PC-9 (cell line): ENCODE measurements around the gene KLHL6. TPM values are rescaled to one million over a fixed set of nuclear protein-coding genes. Genes with fewer than 3 reads are reported as not detected.

ENCODE experiments used
- BruUV-seq: library from RNA; stranded (reverse); fragments of 400-500 nt; replicated peaks from 2 replicates; lab custom pipeline; 2021; lab: Mats Ljungman, UMichigan
- CTCF ChIA-PET: fragments of 300-600 bp; sonication (Branson Sonifier 250); formaldehyde crosslinking; loops from one replicate; lab custom pipeline; 2022; ENCODE audit warnings: antibody characterized with exemption; lab: Charles Lee
- POLR2A ChIA-PET: fragments of 300-600 bp; sonication (Branson Sonifier 250); formaldehyde crosslinking; loops from one replicate; lab custom pipeline; 2022; ENCODE audit warnings: antibody characterized with exemption; ENCODE audit not compliant: unreplicated experiment; lab: Charles Lee
- DNase-seq, 2 experiments: peaks; one replicate each; pipeline versions ENCODE4 v3.0.0 to v3.0.0-alpha.2; 2015 to 2022; ENCODE audit warnings: mixed read lengths in 1 of 2
- H2AFZ ChIP-seq: fragments of 200-600 bp; sonication (generic); 2 replicates; pipeline ENCODE4 v1.8.1; 2017; ENCODE audit warnings: antibody characterized with exemption
- H3F3A ChIP-seq: fragments of 200-600 bp; sonication (generic); 2 replicates; pipeline ENCODE4 v1.8.1; 2017; ENCODE audit warnings: antibody characterized with exemption, mild to moderate bottlenecking, low read depth; ENCODE audit not compliant: insufficient read depth
- H3K27ac ChIP-seq: fragments of 200-600 bp; sonication (generic); 2 replicates; pipeline ENCODE4 v1.6.1; 2016; ENCODE audit warnings: mixed run types
- H3K27me3 ChIP-seq: fragments of 200-600 bp; sonication (generic); 2 replicates; pipeline ENCODE4 v1.6.1; 2016; ENCODE audit warnings: low read depth, mixed run types; ENCODE audit not compliant: insufficient read depth
- H3K36me3 ChIP-seq: fragments of 200-600 bp; sonication (generic); 2 replicates; pipeline ENCODE4 v1.6.1; 2016; ENCODE audit warnings: low read depth, mixed run types
- H3K4me1 ChIP-seq: fragments of 200-600 bp; sonication (generic); replicated peaks from 2 replicates; pipeline ENCODE4 v1.6.1; 2016; ENCODE audit warnings: mixed run types; ENCODE audit not compliant: insufficient read depth
- H3K4me2 ChIP-seq: fragments of 200-600 bp; sonication (generic); 2 replicates; pipeline ENCODE4 v1.6.1; 2017; ENCODE audit warnings: mixed run types
- H3K4me3 ChIP-seq: fragments of 200-600 bp; sonication (generic); 2 replicates; pipeline ENCODE4 v1.6.1; 2016; ENCODE audit warnings: mixed run types
- H3K79me2 ChIP-seq: fragments of 200-600 bp; sonication (generic); 2 replicates; pipeline ENCODE4 v1.6.1; 2017; ENCODE audit warnings: low read depth, mixed run types
- H3K9me2 ChIP-seq: fragments of 200-600 bp; sonication (generic); 2 replicates; pipeline ENCODE4 v1.8.1; 2017; ENCODE audit warnings: mild to moderate bottlenecking; ENCODE audit not compliant: insufficient read depth
- H3K9me3 ChIP-seq: fragments of 200-600 bp; sonication (generic); 2 replicates; pipeline ENCODE4 v1.8.1; 2016; ENCODE audit warnings: low read depth; ENCODE audit not compliant: insufficient read depth
- H4K20me1 ChIP-seq: fragments of 200-600 bp; sonication (generic); 2 replicates; pipeline ENCODE4 v1.8.1; 2017; ENCODE audit not compliant: insufficient read depth
- EZH2 ChIP-seq: fragments of 200-600 bp; sonication (generic); IDR thresholded peaks from 2 replicates; pipeline ENCODE4 v1.8.0; 2017; ENCODE audit warnings: antibody characterized with exemption, low read depth
- intact Hi-C: fragments of 100-400 bp; cut with micrococcal nuclease; formaldehyde crosslinking; loops from one replicate; pipeline ENCODE4 v1.10.0; 2022; ENCODE audit not compliant: unreplicated experiment
- total RNA-seq: library from RNA; stranded (reverse); gene quantifications from 2 replicates; pipeline ENCODE4 v1.2.3, GENCODE V29; 2021
- TF ChIP-seq, protein P1 (sequence below): fragments of 200-600 bp; sonication (generic); conservative IDR thresholded peaks from 2 replicates; pipeline ENCODE4 v1.6.1; 2017; ENCODE audit warnings: mixed run types, antibody characterized with exemption, mild to moderate bottlenecking, moderate library complexity

Gene KLHL6
- total RNA-seq, 1 experiment from 2014 or later, result 0.04 TPM

- no peak for TF ChIP-seq EZH2
- TF ChIP-seq, protein P1, sequence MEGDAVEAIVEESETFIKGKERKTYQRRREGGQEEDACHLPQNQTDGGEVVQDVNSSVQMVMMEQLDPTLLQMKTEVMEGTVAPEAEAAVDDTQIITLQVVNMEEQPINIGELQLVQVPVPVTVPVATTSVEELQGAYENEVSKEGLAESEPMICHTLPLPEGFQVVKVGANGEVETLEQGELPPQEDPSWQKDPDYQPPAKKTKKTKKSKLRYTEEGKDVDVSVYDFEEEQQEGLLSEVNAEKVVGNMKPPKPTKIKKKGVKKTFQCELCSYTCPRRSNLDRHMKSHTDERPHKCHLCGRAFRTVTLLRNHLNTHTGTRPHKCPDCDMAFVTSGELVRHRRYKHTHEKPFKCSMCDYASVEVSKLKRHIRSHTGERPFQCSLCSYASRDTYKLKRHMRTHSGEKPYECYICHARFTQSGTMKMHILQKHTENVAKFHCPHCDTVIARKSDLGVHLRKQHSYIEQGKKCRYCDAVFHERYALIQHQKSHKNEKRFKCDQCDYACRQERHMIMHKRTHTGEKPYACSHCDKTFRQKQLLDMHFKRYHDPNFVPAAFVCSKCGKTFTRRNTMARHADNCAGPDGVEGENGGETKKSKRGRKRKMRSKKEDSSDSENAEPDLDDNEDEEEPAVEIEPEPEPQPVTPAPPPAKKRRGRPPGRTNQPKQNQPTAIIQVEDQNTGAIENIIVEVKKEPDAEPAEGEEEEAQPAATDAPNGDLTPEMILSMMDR, result no peak
- no peaks in the 10 kb centered on the region for H3K9me3 ChIP-seq
- H3F3A ChIP-seq, result peaks cover 35% of the 10 kb centered on the region
- intact Hi-C loops, result no loop called here
- DNase-seq, result no peak
- no TSS peak for BruUV-seq
- no peak overlapping the region for H2AFZ ChIP-seq
- no peak overlapping the region for H3K27ac ChIP-seq
- ChIA-PET CTCF (no interaction called here), POLR2A (no interaction called here)
- H3K4me1 ChIP-seq, result peaks cover 51% of the 10 kb centered on the region
- H3K9me2 ChIP-seq, result no peaks in the 10 kb centered on the region
- H3K36me3 ChIP-seq, result no peaks in the 10 kb centered on the region
- no peak overlapping the region for H3K4me3 ChIP-seq
- no peaks in the 10 kb centered on the region for H3K27me3 ChIP-seq
- no peaks in the 10 kb centered on the region for H4K20me1 ChIP-seq
- no peak overlapping the region for H3K4me2 ChIP-seq
- no peaks in the 10 kb centered on the region for H3K79me2 ChIP-seq
These were observed 68.5 kb downstream of the KLHL6 start for GRCh38 chr3:183487016-183487415.

GRCh38 chr3:183486472-183486871 lies 69.0 kb downstream of the KLHL6 start:
- no TSS peak for BruUV-seq
- Histone ChIP-seq H3K4me2 (no peak overlapping the region), H3K4me3 (no peak overlapping the region), H3F3A (peaks cover 35% of the 10 kb centered on the region), H3K27ac (no peak overlapping the region), H3K9me2 (no peaks in the 10 kb centered on the region), H3K36me3 (no peaks in the 10 kb centered on the region), H3K79me2 (no peaks in the 10 kb centered on the region), H4K20me1 (no peaks in the 10 kb centered on the region), H2AFZ (no peak overlapping the region), H3K27me3 (no peaks in the 10 kb centered on the region), H3K9me3 (no peaks in the 10 kb centered on the region), H3K4me1 (peaks cover 49% of the 10 kb centered on the region)
- no peak for DNase-seq
- TF ChIP-seq EZH2, result no peak
- TF ChIP-seq, protein P1, result no peak
- CTCF ChIA-PET, result no interaction called here
- intact Hi-C loops, result no loop called here
- POLR2A ChIA-PET, result no interaction called here

DNA sequence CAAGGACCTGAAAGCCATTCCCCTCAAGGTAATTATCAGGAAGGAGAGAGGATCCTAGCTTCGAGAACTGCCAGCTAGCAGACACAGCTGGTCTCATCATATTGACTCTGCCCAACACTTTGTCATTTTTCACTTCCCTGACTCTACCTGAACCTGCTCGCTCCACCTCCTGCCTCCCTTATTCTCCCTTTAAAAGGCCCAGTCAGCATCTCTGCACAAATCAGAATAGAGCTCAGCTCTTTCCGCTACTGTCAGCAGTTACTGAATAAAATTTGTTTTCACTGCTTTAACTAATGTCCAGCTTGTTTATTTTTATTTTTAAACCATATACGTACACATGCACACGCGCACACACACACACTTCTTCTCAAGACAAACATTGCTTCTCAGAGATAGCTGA lies 69.9 kb downstream of the KLHL6 start:
- no peaks in the 10 kb centered on the region for H3K9me3 ChIP-seq
- no peak for TF ChIP-seq EZH2
- TF ChIP-seq, protein P1, result no peak
- DNase-seq, result no peak
- H3K4me2 ChIP-seq, result no peak overlapping the region
- H3K27ac ChIP-seq, result no peak overlapping the region
- peaks cover 42% of the 10 kb centered on the region for H3K4me1 ChIP-seq
- POLR2A ChIA-PET, result no interaction called here
- no peaks in the 10 kb centered on the region for H3K36me3 ChIP-seq
- CTCF ChIA-PET, result no interaction called here
- no peaks in the 10 kb centered on the region for H3K27me3 ChIP-seq
- H3K79me2 ChIP-seq, result no peaks in the 10 kb centered on the region
- peaks cover 35% of the 10 kb centered on the region for H3F3A ChIP-seq
- intact Hi-C loops, result no loop called here
- no peaks in the 10 kb centered on the region for H4K20me1 ChIP-seq
- H2AFZ ChIP-seq, result no peak overlapping the region
- no TSS peak for BruUV-seq
- H3K9me2 ChIP-seq, result no peaks in the 10 kb centered on the region
- H3K4me3 ChIP-seq, result no peak overlapping the region
